ENCODE measurements around the gene PRIMA1.

PRIMA1 gene

GRCh38 chr14:93688239-93688666 is 100.0 kb downstream of the PRIMA1 start:
- TF ChIP-seq, protein P1, sequence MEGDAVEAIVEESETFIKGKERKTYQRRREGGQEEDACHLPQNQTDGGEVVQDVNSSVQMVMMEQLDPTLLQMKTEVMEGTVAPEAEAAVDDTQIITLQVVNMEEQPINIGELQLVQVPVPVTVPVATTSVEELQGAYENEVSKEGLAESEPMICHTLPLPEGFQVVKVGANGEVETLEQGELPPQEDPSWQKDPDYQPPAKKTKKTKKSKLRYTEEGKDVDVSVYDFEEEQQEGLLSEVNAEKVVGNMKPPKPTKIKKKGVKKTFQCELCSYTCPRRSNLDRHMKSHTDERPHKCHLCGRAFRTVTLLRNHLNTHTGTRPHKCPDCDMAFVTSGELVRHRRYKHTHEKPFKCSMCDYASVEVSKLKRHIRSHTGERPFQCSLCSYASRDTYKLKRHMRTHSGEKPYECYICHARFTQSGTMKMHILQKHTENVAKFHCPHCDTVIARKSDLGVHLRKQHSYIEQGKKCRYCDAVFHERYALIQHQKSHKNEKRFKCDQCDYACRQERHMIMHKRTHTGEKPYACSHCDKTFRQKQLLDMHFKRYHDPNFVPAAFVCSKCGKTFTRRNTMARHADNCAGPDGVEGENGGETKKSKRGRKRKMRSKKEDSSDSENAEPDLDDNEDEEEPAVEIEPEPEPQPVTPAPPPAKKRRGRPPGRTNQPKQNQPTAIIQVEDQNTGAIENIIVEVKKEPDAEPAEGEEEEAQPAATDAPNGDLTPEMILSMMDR (IDR thresholded peaks at IDR 0.05): no peak
- Histone ChIP-seq H3K27ac (no peak overlapping the region), H3K4me2 (ENCODE audit: low read length) (no peak overlapping the region), H3K9ac (no peak overlapping the region), H3K4me3 (ENCODE audit: low read depth, low read length) (no peak overlapping the region), H2AFZ (no peak overlapping the region), H3K36me3 (ENCODE audit: control insufficient read depth, insufficient read depth, low read length) (no peaks in the 10 kb centered on the region), H3K4me1 (peaks cover 5% of the 10 kb centered on the region), H3K79me2 (no peaks in the 10 kb centered on the region), H3K9me3 (ENCODE audit: control insufficient read depth, low read length) (no peaks in the 10 kb centered on the region), H3K27me3 (ENCODE audit: control insufficient read depth, insufficient read depth, low read length) (no peaks in the 10 kb centered on the region)

- TF ChIP-seq, protein P1 (IDR thresholded peaks at IDR 0.05): no peak
- no peak overlapping the region for H2AFZ ChIP-seq
- no peak overlapping the region for H3K4me3 ChIP-seq (ENCODE audit: low read depth, low read length)
- H3K27me3 ChIP-seq (ENCODE audit: control insufficient read depth, insufficient read depth, low read length): no peaks in the 10 kb centered on the region
- no peaks in the 10 kb centered on the region for H3K79me2 ChIP-seq
- H3K9ac ChIP-seq: no peak overlapping the region
- peaks cover 5% of the 10 kb centered on the region for H3K4me1 ChIP-seq
- no peaks in the 10 kb centered on the region for H3K36me3 ChIP-seq (ENCODE audit: control insufficient read depth, insufficient read depth, low read length)
- H3K9me3 ChIP-seq (ENCODE audit: control insufficient read depth, low read length): no peaks in the 10 kb centered on the region
- no peak overlapping the region for H3K4me2 ChIP-seq (ENCODE audit: low read length)
- H3K27ac ChIP-seq: no peak overlapping the region
These were observed 102.0 kb downstream of the PRIMA1 start for GRCh38 chr14:93686268-93686667.

GRCh38 chr14:93685121-93685895 is 103.0 kb downstream of the PRIMA1 start:
- Histone ChIP-seq H3K9me3 (ENCODE audit: control insufficient read depth, low read length) (no peaks in the 10 kb centered on the region), H3K9ac (no peak overlapping the region), H3K27ac (no peak overlapping the region), H2AFZ (no peak overlapping the region), H3K79me2 (no peaks in the 10 kb centered on the region), H3K4me1 (peaks cover 5% of the 10 kb centered on the region), H3K4me2 (ENCODE audit: low read length) (no peak overlapping the region), H3K27me3 (ENCODE audit: control insufficient read depth, insufficient read depth, low read length) (no peaks in the 10 kb centered on the region), H3K4me3 (ENCODE audit: low read depth, low read length) (no peak overlapping the region), H3K36me3 (ENCODE audit: control insufficient read depth, insufficient read depth, low read length) (no peaks in the 10 kb centered on the region)
- TF ChIP-seq, protein P1 (IDR thresholded peaks at IDR 0.05): no peak

GRCh38 chr14:93683226-93683625 is 105.1 kb downstream of the PRIMA1 start:
- H3K9me3 ChIP-seq (ENCODE audit: control insufficient read depth, low read length): no peaks in the 10 kb centered on the region
- no peak overlapping the region for H3K4me2 ChIP-seq (ENCODE audit: low read length)
- no peaks in the 10 kb centered on the region for H3K27me3 ChIP-seq (ENCODE audit: control insufficient read depth, insufficient read depth, low read length)
- no peak overlapping the region for H2AFZ ChIP-seq
- no peaks in the 10 kb centered on the region for H3K79me2 ChIP-seq
- no peak overlapping the region for H3K27ac ChIP-seq
- H3K4me3 ChIP-seq (ENCODE audit: low read depth, low read length): no peak overlapping the region
- H3K9ac ChIP-seq: no peak overlapping the region
- no peaks in the 10 kb centered on the region for H3K36me3 ChIP-seq (ENCODE audit: control insufficient read depth, insufficient read depth, low read length)
- peaks cover 2% of the 10 kb centered on the region for H3K4me1 ChIP-seq
- TF ChIP-seq, protein P1 (IDR thresholded peaks at IDR 0.05): no peak

GRCh38 chr14:93682459-93682858 is 105.8 kb downstream of the PRIMA1 start:
- H3K9ac ChIP-seq: no peak overlapping the region
- no peak overlapping the region for H3K4me3 ChIP-seq (ENCODE audit: low read depth, low read length)
- H3K4me1 ChIP-seq: no peaks in the 10 kb centered on the region
- H2AFZ ChIP-seq: no peak overlapping the region
- H3K79me2 ChIP-seq: no peaks in the 10 kb centered on the region
- H3K4me2 ChIP-seq (ENCODE audit: low read length): no peak overlapping the region
- no peaks in the 10 kb centered on the region for H3K9me3 ChIP-seq (ENCODE audit: control insufficient read depth, low read length)
- TF ChIP-seq, protein P1 (IDR thresholded peaks at IDR 0.05): no peak
- H3K27me3 ChIP-seq (ENCODE audit: control insufficient read depth, insufficient read depth, low read length): no peaks in the 10 kb centered on the region
- no peak overlapping the region for H3K27ac ChIP-seq
- H3K36me3 ChIP-seq (ENCODE audit: control insufficient read depth, insufficient read depth, low read length): no peaks in the 10 kb centered on the region
